Ascending aorta (tissue), 2 donors: ENCODE measurements around the gene SNUPN. TPM values are rescaled to one million over a fixed set of nuclear protein-coding genes. Genes with fewer than 3 reads are reported as not detected.

Experiments
- DNase-seq, 2 donors: peaks; one replicate each; pipeline ENCODE4 v3.0.0-alpha.2; 2019; ENCODE audit warnings: low spot score in 2 of 2
- H3K27ac ChIP-seq, 2 donors: fragments of 200-600 bp; sonication (generic); one replicate each; pipeline ENCODE4 v1.5.1; 2016 to 2017; ENCODE audit warnings: mild to moderate bottlenecking in 1 of 2
- H3K27me3 ChIP-seq: fragments of 200-600 bp; sonication (generic); one replicate; pipeline ENCODE4 v1.5.1; 2017
- H3K36me3 ChIP-seq, 2 donors: fragments of 200-600 bp; sonication (generic); one replicate each; pipeline ENCODE4 v1.5.1; 2016
- H3K4me1 ChIP-seq, 2 donors: fragments of 200-600 bp; sonication (generic); one replicate each; pipeline ENCODE4 v1.5.1; 2016 to 2017; ENCODE audit warnings: mild to moderate bottlenecking in 1 of 2
- H3K4me3 ChIP-seq, 2 donors: fragments of 200-600 bp; sonication (generic); one replicate each; pipeline ENCODE4 v1.5.1; 2016 to 2017; ENCODE audit warnings: mild to moderate bottlenecking in 1 of 2
- H3K9me3 ChIP-seq, 2 donors: fragments of 200-600 bp; sonication (generic); one replicate each; pipeline ENCODE4 v1.5.1; 2016
- intact Hi-C: fragments of 100-400 bp; cut with DNase I; formaldehyde crosslinking; loops from one replicate; pipeline ENCODE4 v1.15.1; 2023
- total RNA-seq: library from RNA; depleted of rRNA; stranded (reverse); fragments of >200 nt; gene quantifications from one replicate; pipeline ENCODE4 v1.1.0, GENCODE V29; 2016
- TF ChIP-seq, protein P1 (sequence below), 3 experiments: fragments of 200-600 bp in 2 of 3; fragments of 450-650 bp in 1 of 3; sonication (generic) in 2 of 3; IDR thresholded peaks; one replicate each; pipeline ENCODE4 v1.5.1; 2016 to 2019; ENCODE audit warnings: antibody characterized with exemption in 3 of 3, mild to moderate bottlenecking in 1 of 3, moderate library complexity in 1 of 3

The SNUPN gene
- total RNA-seq, 1 donor from 2014 or later = 6.7 TPM

DNA sequence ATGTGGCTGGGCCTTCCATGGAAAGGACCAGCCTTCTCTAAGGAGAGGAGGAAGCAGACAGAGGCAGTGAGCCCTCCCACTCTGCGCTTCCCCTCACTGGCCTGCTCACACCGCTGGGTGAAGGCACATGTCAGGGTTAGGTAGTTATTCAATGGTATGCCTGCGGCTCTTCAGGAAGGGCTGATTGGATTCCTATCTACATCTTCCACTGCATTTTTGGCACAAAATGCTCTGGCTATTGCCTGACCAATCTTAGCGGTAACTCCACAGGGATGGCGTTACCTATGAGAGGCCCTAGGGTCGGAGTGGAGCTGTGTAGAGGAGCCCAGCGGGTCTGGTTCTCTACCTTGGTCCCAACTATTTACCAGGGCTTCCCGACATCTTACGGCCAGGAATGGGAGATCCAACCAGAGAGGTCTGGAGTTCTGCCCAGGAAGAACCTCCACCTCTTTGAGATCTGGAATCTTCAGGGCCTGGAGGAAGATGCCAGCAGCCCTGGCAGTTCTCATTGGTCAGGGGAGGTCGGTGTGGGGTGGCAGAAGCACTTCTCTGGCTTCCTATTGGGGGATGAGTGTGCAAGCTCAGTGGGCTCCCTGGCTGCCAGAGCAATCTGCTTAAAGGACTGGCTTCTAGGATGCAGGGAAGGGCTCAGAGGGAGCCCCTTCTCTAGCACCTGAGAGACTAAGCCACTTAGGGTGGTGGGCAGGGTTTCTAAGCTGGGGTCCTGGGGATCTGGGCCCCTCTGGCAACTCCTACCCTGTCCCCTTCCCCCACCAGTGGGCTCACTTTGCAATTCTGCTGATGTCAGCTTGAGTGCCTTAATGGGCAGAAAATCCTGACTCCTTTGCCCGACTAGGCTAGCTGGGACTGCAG, 46.4 kb upstream of the SNUPN start:
- Histone ChIP-seq H3K27me3 (no peaks in the 10 kb centered on the region), H3K4me1 (peaks cover 36 to 78% of the 10 kb centered on the region in 2 donors), H3K9me3 (no peaks in the 10 kb centered on the region), H3K27ac (peak overlapping the region; percentile 95 to 97), H3K36me3 (peaks cover 13 to 15% of the 10 kb centered on the region in 2 donors), H3K4me3 (no peak overlapping the region)
- intact Hi-C loops = loop anchor here (5.0 kb wide), 1 partner anchor 35 kb away; no protein-coding TSS in a partner anchor
- DNase-seq = no peak
- TF ChIP-seq, protein P1, sequence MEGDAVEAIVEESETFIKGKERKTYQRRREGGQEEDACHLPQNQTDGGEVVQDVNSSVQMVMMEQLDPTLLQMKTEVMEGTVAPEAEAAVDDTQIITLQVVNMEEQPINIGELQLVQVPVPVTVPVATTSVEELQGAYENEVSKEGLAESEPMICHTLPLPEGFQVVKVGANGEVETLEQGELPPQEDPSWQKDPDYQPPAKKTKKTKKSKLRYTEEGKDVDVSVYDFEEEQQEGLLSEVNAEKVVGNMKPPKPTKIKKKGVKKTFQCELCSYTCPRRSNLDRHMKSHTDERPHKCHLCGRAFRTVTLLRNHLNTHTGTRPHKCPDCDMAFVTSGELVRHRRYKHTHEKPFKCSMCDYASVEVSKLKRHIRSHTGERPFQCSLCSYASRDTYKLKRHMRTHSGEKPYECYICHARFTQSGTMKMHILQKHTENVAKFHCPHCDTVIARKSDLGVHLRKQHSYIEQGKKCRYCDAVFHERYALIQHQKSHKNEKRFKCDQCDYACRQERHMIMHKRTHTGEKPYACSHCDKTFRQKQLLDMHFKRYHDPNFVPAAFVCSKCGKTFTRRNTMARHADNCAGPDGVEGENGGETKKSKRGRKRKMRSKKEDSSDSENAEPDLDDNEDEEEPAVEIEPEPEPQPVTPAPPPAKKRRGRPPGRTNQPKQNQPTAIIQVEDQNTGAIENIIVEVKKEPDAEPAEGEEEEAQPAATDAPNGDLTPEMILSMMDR (IDR thresholded peaks at IDR 0.05) = no peak

DNA sequence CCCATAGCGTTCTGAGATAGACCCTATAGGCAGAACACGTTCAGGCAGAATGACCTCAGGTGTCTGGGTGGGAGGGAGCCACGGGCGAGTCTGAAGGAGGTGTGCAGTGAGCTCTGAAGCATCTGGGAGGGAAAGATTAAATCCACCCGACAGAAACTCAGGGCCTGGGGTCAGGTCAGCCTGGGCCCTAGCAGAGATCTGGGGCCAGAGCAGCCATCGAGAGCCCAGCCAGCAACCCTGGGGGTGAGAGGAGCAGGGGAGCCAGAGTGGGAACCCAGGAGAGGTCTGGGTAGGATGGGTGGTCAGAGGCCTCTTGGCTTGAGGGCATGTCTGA, 44.3 kb upstream of the SNUPN start:
- peaks cover 29 to 75% of the 10 kb centered on the region in 2 donors for H3K4me1 ChIP-seq
- intact Hi-C loops = loop anchor here (5.0 kb wide), 1 partner anchor 33 kb away; no protein-coding TSS in a partner anchor
- TF ChIP-seq, protein P1 (IDR thresholded peaks at IDR 0.05) = no peak

DNA sequence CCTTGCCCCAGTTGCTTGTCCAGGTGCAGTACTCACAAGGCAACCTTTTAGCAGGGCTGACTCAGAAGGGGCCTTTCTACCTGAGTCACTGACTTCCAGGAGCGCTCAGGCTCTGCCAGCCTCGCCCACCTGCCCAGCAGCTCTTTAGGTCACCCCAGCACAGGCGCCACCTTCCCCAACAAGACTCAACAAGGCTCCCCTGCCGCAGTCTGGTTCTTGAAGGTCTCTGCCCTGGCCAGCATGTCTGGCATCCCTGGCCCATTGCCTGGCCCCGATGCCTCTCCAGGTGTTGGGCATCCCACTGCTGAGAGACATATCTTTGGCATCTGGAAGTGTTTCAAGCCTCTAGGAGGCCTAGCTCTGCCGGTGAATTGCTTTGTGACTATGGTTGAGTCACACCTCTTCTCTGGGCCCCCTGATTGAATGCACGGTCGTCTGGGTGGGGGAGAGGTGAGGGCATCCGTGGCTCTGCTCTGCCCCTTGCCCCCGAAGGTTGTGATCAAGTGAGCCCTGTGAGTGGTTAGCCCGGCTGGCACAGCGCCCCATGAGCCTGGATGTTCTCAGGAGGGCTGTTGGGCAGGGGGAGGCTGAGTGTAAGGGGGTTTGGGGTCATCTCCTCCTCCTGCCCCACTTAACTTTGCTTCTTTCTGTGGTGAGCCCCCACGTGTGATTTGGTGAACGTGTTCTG, 43.8 kb upstream of the SNUPN start:
- Histone ChIP-seq H3K27me3 (no peaks in the 10 kb centered on the region), H3K4me1 (peaks cover 24 to 69% of the 10 kb centered on the region in 2 donors), H3K4me3 (no peak overlapping the region), H3K9me3 (no peaks in the 10 kb centered on the region), H3K27ac (peak overlapping the region; percentile 95 to 97), H3K36me3 (no peaks in the 10 kb centered on the region)
- TF ChIP-seq, protein P1 (IDR thresholded peaks at IDR 0.05) = no peak
- DNase-seq = no peak
- intact Hi-C loops = no loop called here

More for the DNA sequence above, 44.3 kb upstream of the SNUPN start:
- Histone ChIP-seq H3K27me3 (no peaks in the 10 kb centered on the region), H3K4me3 (no peak overlapping the region), H3K27ac (peak overlapping the region; percentile 95 to 97), H3K9me3 (no peaks in the 10 kb centered on the region), H3K36me3 (no peaks in the 10 kb centered on the region)
- no peak for DNase-seq

DNA sequence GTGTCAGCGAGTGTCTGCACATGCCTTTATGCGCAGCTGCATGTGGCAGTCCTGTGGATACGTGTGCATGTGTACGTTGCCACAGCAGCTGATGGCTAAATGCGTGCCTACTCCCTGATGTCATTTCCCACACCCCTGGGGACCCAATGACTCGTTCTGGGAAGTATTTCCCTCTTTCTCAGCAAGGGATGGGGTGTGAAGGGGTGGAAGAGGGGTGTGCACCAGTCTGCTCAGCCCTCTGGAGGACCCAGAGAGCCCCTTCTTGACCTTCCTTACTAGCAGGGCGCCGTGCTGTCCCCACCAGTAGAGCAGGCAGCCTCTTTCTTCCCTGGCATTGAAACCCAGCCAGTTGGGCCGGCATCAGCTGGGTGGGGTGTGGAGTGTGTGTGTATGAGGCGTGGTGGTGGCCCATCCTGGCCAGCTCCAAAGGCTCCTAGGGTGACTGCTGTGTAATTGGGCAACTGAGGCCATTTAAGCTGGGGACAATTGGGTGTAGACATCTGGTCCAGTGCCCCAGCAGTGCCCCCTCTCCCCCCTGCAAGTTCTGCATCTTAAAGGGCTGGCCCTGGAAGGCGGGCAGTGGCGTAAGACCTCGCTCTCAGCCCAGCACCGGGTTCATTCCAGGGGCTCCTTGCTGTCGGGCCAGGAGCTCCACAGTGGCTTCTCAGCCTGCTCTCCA, 41.4 kb upstream of the SNUPN start:
- Histone ChIP-seq H3K9me3 (no peaks in the 10 kb centered on the region), H3K27me3 (no peaks in the 10 kb centered on the region), H3K27ac (peak overlapping the region; percentile 95 to 97), H3K36me3 (peaks cover 0 to 6% of the 10 kb centered on the region in 2 donors), H3K4me1 (peaks cover 12 to 55% of the 10 kb centered on the region in 2 donors), H3K4me3 (peak overlapping the region in 1 of 2 donors; percentile 7)
- intact Hi-C loops = no loop called here
- TF ChIP-seq, protein P1 (IDR thresholded peaks at IDR 0.05) = no peak
- DNase-seq = peak; percentile 82 to 97

DNA sequence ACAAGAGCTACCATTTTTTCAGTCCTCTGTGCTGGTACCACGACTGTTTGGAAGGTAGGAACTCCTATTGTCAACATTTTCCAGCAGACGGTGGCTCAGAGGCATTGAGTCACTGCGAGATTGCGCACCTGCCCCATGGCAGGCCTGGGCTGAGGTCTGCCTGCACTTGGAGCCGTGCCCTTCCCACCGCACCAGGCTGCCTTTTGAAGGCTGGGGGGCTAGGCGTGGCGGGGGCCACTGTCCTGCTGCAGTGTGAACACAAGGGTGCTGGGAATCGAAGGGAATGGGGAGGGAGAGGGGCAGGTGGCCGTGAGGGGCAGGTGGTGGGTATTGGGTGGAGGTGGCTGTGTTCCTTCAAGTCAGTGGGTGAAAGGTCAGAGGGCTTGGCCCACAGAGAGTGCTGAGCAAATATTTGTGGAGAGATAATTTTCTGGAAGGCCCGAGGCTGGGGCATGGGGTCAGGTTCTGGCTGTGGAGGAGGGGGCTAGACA, 38.5 kb upstream of the SNUPN start:
- TF ChIP-seq, protein P1 (IDR thresholded peaks at IDR 0.05) = no peak

More for the DNA sequence above, 38.5 kb upstream of the SNUPN start:
- intact Hi-C loops = no loop called here
- Histone ChIP-seq H3K27ac (peak overlapping the region; percentile 95 to 97), H3K36me3 (peaks cover 0 to 15% of the 10 kb centered on the region in 2 donors), H3K9me3 (no peaks in the 10 kb centered on the region), H3K4me1 (peaks cover 27 to 67% of the 10 kb centered on the region in 2 donors), H3K27me3 (no peaks in the 10 kb centered on the region), H3K4me3 (no peak overlapping the region)
- DNase-seq = no peak
